Mesothelial cell of epicardium (in vitro differentiated cells): ENCODE measurements around the gene RASD2. TPM values are rescaled to one million over a fixed set of nuclear protein-coding genes. Genes with fewer than 3 reads are reported as not detected.

ENCODE experiments used
- DNase-seq, 2 experiments: peaks; one replicate each; pipeline ENCODE4 v3.0.0; 2021; ENCODE audit warnings: low spot score in 2 of 2; ENCODE audit not compliant: unreplicated experiment in 2 of 2
- H3K27ac Mint-ChIP-seq: 2 replicates; pipeline ENCODE4 v1.8.0; 2021; ENCODE audit warnings: mixed read lengths
- H3K27me3 Mint-ChIP-seq: 2 replicates; pipeline ENCODE4 v1.8.0; 2021; ENCODE audit warnings: low read depth, mixed read lengths
- H3K36me3 Mint-ChIP-seq: 2 replicates; pipeline ENCODE4 v1.8.0; 2021; ENCODE audit warnings: mixed read lengths
- H3K4me1 Mint-ChIP-seq: 2 replicates; pipeline ENCODE4 v1.8.0; 2021; ENCODE audit warnings: mixed read lengths
- H3K4me3 Mint-ChIP-seq: 2 replicates; pipeline ENCODE4 v1.8.0; 2021; ENCODE audit warnings: mild to moderate bottlenecking, moderate library complexity, mixed read lengths
- H3K9me3 Mint-ChIP-seq: 2 replicates; pipeline ENCODE4 v1.8.0; 2021; ENCODE audit warnings: mixed read lengths
- CTCF ChIP-seq: fragments of 200-600 bp; sonication (generic); IDR thresholded peaks from one replicate; pipeline ENCODE4 v1.5.0; 2021; ENCODE audit warnings: antibody characterized with exemption; ENCODE audit not compliant: unreplicated experiment
- total RNA-seq: library from RNA; stranded (reverse); gene quantifications from 3 replicates; pipeline ENCODE4 v1.2.1, GENCODE V29; 2021

The RASD2 gene
- total RNA-seq, 1 donor from 2014 or later, result not detected

- Mint-ChIP-seq H3K4me1 (peaks cover 2% of the 10 kb centered on the region), H3K27ac (no peak overlapping the region), H3K4me3 (peak overlapping the region; percentile 64), H3K9me3 (no peaks in the 10 kb centered on the region), H3K36me3 (no peaks in the 10 kb centered on the region), H3K27me3 (peaks cover 71% of the 10 kb centered on the region)
- TF ChIP-seq CTCF, result no peak
- peak; percentile 44 to 69 for DNase-seq
Measured at GRCh38 chr22:35539910-35540594, 579 bp upstream of the RASD2 start.

DNA sequence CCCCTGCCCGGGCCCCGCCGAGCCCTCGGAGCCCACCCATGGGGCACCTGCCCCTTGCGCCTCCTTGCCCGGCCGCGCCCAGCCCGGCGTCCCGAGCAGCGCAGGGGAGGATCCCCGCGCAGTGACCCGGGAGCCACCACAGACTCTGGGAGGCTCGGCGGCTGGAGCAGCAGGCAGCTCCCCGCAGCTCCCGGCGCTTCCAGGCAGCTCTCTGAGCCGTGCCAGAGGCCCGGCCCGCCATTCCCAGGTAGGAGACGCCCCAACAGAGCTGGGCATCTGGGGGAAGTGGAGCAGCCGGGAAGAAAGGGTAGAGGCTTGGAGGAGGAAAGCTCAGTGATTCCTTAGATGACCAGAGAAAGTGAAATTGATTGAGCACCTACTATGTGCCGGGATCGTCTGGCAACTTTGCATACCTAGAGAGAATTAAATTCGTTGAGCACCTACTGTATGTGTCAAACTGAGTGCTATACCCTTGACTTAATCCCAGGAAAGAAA lies 670 bp downstream of the RASD2 start:
- Mint-ChIP-seq H3K4me1 (peaks cover 2% of the 10 kb centered on the region), H3K9me3 (no peaks in the 10 kb centered on the region), H3K27me3 (peaks cover 77% of the 10 kb centered on the region), H3K36me3 (no peaks in the 10 kb centered on the region), H3K4me3 (peak overlapping the region; percentile 6), H3K27ac (no peak overlapping the region)
- no peak for TF ChIP-seq CTCF
- DNase-seq, result no peak

DNA sequence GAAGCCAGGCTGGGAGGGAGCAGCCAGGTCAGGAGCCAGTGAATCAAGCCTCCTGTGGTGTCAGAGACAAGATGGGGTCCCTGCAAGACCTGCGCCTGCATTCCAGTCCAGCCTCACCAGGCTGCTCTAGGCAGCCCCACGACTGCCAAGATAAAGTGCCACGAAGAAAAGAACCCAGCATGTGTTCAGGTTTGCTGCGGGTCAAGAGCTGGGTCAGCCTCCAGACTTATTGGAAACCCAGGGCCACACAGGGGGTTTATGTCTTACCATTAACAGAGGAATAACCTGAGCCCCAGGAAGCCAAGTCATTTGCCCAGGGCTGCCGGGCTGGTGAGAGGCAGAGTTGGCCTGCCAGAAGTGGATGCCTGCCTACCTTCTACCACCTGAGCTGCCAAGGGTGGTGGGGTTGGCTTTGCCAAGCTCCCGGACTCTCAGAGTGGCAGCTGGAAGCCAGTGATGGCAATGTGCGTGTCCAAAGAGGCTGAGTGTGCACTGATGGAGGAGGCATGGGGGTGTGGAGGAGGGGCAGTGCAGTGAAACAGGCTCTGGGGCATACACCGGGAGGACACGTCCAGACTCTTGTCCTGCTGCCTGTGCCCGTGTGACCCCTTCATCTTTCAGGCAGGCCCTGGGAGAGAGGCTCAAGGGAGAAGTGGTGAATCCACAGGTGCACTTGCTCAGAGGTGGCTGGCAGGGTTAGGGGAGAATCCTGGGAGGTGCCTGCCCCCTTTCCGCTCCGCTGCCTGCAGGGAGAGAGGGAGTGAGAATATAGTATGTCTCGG lies 1.7 kb downstream of the RASD2 start:
- Mint-ChIP-seq H3K4me3 (no peak overlapping the region), H3K9me3 (no peaks in the 10 kb centered on the region), H3K4me1 (peaks cover 2% of the 10 kb centered on the region), H3K27ac (no peak overlapping the region), H3K27me3 (peaks cover 84% of the 10 kb centered on the region), H3K36me3 (no peaks in the 10 kb centered on the region)
- DNase-seq, result no peak
- no peak for TF ChIP-seq CTCF

- TF ChIP-seq CTCF, result no peak
- H3K4me3 Mint-ChIP-seq, result no peak overlapping the region
- no peak for DNase-seq
- H3K36me3 Mint-ChIP-seq, result no peaks in the 10 kb centered on the region
- no peaks in the 10 kb centered on the region for H3K9me3 Mint-ChIP-seq
- H3K4me1 Mint-ChIP-seq, result peaks cover 2% of the 10 kb centered on the region
- H3K27ac Mint-ChIP-seq, result no peak overlapping the region
- peaks cover 81% of the 10 kb centered on the region for H3K27me3 Mint-ChIP-seq
Measured at GRCh38 chr22:35542939-35543516, 2.4 kb downstream of the RASD2 start.

DNA sequence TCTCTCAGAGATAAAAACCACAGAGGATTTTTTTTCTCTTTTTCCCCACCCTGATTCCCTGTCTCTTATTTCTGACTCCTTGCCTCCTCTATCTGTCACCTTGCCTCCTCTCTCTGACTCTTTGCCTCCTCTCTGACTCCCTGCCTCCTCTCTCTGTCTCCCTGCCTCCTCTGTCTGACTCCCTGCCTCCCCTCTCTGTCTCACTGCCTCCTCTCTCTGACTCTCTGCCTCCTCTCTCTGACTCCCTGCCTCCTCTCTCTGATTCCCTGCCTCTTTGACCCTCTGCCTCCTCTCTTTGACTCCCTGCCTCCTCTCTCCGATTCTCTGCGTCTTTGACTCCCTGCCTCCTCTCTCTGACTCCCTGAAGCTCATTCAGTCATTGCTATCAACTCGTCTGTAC lies 3.1 kb downstream of the RASD2 start:
- Mint-ChIP-seq H3K36me3 (no peaks in the 10 kb centered on the region), H3K4me3 (no peak overlapping the region), H3K4me1 (peaks cover 2% of the 10 kb centered on the region), H3K27ac (no peak overlapping the region), H3K9me3 (no peaks in the 10 kb centered on the region), H3K27me3 (peaks cover 80% of the 10 kb centered on the region)
- TF ChIP-seq CTCF, result no peak
- no peak for DNase-seq
